ENCODE measurements around the gene VAV2. TPM values are rescaled to one million over a fixed set of nuclear protein-coding genes. Genes with fewer than 3 reads are reported as not detected.

The VAV2 gene
- total RNA-seq, 4 donors from 2014 or later: 4.7 to 42.2 (median 15.8) TPM

DNA sequence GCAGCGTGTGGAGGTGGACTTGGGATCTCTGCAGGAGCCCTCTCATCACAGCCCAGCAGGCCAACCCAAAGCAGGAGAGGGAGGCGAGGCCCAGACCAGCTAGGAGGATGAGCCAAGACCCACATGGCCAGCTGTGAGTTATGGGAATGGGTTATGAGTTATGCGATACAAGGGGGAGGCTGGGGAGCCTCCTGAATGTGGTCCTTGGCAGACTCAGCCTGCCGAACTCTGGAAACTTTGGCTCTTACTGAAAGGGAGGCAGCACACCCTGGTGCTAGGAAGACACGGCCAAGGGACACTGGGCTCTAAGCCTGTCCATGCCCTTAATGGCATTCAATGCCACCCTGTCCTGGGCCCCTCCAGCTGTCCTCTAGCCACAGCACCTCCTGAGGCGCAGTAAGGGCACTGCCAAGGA lies 7.7 kb upstream of the VAV2 start:
- no peaks in the 10 kb centered on the region for H3K36me3 ChIP-seq
- TF ChIP-seq POLR2A (IDR thresholded peaks at IDR 0.05): no peak
- TF ChIP-seq, protein P1, sequence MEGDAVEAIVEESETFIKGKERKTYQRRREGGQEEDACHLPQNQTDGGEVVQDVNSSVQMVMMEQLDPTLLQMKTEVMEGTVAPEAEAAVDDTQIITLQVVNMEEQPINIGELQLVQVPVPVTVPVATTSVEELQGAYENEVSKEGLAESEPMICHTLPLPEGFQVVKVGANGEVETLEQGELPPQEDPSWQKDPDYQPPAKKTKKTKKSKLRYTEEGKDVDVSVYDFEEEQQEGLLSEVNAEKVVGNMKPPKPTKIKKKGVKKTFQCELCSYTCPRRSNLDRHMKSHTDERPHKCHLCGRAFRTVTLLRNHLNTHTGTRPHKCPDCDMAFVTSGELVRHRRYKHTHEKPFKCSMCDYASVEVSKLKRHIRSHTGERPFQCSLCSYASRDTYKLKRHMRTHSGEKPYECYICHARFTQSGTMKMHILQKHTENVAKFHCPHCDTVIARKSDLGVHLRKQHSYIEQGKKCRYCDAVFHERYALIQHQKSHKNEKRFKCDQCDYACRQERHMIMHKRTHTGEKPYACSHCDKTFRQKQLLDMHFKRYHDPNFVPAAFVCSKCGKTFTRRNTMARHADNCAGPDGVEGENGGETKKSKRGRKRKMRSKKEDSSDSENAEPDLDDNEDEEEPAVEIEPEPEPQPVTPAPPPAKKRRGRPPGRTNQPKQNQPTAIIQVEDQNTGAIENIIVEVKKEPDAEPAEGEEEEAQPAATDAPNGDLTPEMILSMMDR (IDR thresholded peaks at IDR 0.05): no peak
- H3K27ac ChIP-seq: peak overlapping the region in 1 of 2 donors; percentile 24
- DNase-seq: peak in 1 of 2 donors; percentile 45
- no peaks in the 10 kb centered on the region for H3K4me1 ChIP-seq
- intact Hi-C loops (cut with DNase I; ENCODE audit: low total_unique reads): no loop called here
- no peaks in the 10 kb centered on the region for H3K27me3 ChIP-seq
- no peaks in the 10 kb centered on the region for H3K9me3 ChIP-seq
- H3K4me3 ChIP-seq: no peak overlapping the region

DNA sequence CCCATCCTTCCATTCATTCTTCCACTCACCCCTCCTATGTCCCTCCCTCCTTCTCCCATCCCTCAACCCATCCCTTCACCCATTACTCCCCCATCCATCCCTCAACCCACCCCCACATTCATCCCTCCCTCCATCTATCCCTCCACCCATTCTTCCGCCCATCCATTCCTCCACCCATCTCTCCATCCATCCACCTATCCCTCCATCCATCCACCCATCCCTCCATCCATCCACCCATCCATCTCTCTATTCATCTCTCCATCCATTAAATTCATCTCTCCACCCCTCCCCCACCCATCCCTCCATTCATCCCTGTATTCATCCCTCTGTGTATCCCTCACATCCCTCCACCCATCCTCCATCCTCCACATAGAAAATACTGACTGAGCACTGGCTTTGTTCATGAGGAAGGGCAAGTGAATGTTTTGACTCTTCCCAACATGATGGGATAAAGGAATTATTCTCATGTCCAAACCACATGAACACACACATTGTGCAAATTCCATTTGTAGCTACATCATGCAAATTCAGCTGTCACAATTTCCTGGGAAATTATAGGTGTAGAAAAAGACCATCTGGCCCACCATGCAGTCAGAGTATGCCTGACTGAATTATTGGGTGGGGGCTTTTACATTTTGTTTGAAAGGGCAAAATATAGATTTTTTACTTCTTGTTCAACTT lies 6.9 kb upstream of the VAV2 start:
- H3K27ac ChIP-seq: no peak overlapping the region
- no peak overlapping the region for H3K4me3 ChIP-seq
- no peaks in the 10 kb centered on the region for H3K36me3 ChIP-seq
- no peak for TF ChIP-seq POLR2A (IDR thresholded peaks at IDR 0.05)
- TF ChIP-seq, protein P1 (IDR thresholded peaks at IDR 0.05): no peak
- peaks cover 0 to 3% of the 10 kb centered on the region in 2 donors for H3K4me1 ChIP-seq
- H3K9me3 ChIP-seq: no peaks in the 10 kb centered on the region
- DNase-seq: no peak
- no peaks in the 10 kb centered on the region for H3K27me3 ChIP-seq
- intact Hi-C loops (cut with DNase I; ENCODE audit: low total_unique reads): no loop called here

- H3K4me3 ChIP-seq: no peak overlapping the region
- no peaks in the 10 kb centered on the region for H3K27me3 ChIP-seq
- TF ChIP-seq, protein P1 (IDR thresholded peaks at IDR 0.05): no peak
- TF ChIP-seq POLR2A (IDR thresholded peaks at IDR 0.05): no peak
- intact Hi-C loops (cut with DNase I; ENCODE audit: low total_unique reads): no loop called here
- H3K36me3 ChIP-seq: no peaks in the 10 kb centered on the region
- peaks cover 0 to 9% of the 10 kb centered on the region in 2 donors for H3K4me1 ChIP-seq
- H3K9me3 ChIP-seq: no peaks in the 10 kb centered on the region
- DNase-seq: no peak
- H3K27ac ChIP-seq: no peak overlapping the region
These were observed 5.5 kb upstream of the VAV2 start for GRCh38 chr9:133997584-133997983.

- DNase-seq: no peak
These were observed 4.7 kb upstream of the VAV2 start for GRCh38 chr9:133996531-133997520.

More at GRCh38 chr9:133996531-133997520, 4.7 kb upstream of the VAV2 start:
- no peak overlapping the region for H3K27ac ChIP-seq
- no peaks in the 10 kb centered on the region for H3K9me3 ChIP-seq
- H3K27me3 ChIP-seq: no peaks in the 10 kb centered on the region
- H3K4me1 ChIP-seq: peaks cover 0 to 9% of the 10 kb centered on the region in 2 donors
- intact Hi-C loops (cut with DNase I; ENCODE audit: low total_unique reads): no loop called here
- H3K4me3 ChIP-seq: no peak overlapping the region
- no peaks in the 10 kb centered on the region for H3K36me3 ChIP-seq
- no peak for TF ChIP-seq POLR2A (IDR thresholded peaks at IDR 0.05)
- TF ChIP-seq, protein P1 (IDR thresholded peaks at IDR 0.05): no peak

All from uterus (tissue), 4 donors.